ENCODE data around the gene TRIM51.
"Not testable (repeated sequence)": the region's sequence is repeated elsewhere in the genome, so short reads cannot be mapped to it uniquely, and the experiment has no call there.

The TRIM51 gene

GRCh38 chr11:55882997-55883396 lies at the start of gene TRIM51:
Gene TRIM51 (plus strand): TSS chr11:55883297. CDS start chr11:55885429, 2,132 bp downstream.
- TF ChIP-seq EP300 (IDR thresholded peaks at IDR 0.05; ENCODE audit: borderline replicate concordance); TCF12 (IDR thresholded peaks at IDR 0.05; ENCODE audit: low read depth); RAD21 (IDR thresholded peaks at IDR 0.05; ENCODE audit: low read depth): not testable (repeated sequence)

- TF ChIP-seq TEAD4 (IDR thresholded peaks at IDR 0.05), result no peak
- TF ChIP-seq NFIC (IDR thresholded peaks at IDR 0.05), result no peak
- TF ChIP-seq USF1 (IDR thresholded peaks at IDR 0.05), result no peak
- TF ChIP-seq REST (IDR thresholded peaks at IDR 0.05; ENCODE audit: low read depth), result no peak
- no peak for TF ChIP-seq CEBPB (IDR thresholded peaks at IDR 0.05)
- TF ChIP-seq TAF1 (IDR thresholded peaks at IDR 0.05; ENCODE audit: low read depth), result no peak
- TF ChIP-seq RAD21 (IDR thresholded peaks at IDR 0.05; ENCODE audit: low read depth), result no peak
- TF ChIP-seq MAX (IDR thresholded peaks at IDR 0.05), result no peak
- no peak for TF ChIP-seq CREB1 (IDR thresholded peaks at IDR 0.05; ENCODE audit: low read depth)
- TF ChIP-seq TCF12 (IDR thresholded peaks at IDR 0.05; ENCODE audit: low read depth), result no peak
- TF ChIP-seq EGR1 (IDR thresholded peaks at IDR 0.05), result no peak
- no peak for TF ChIP-seq FOXM1 (IDR thresholded peaks at IDR 0.05; ENCODE audit: borderline replicate concordance, low read depth)
These were observed 44.6 kb upstream of the TRIM51 start, which contains the start of gene OR5D16 for GRCh38 chr11:55838452-55838851. Gene OR5D16 (plus strand): TSS chr11:55838752. CDS start chr11:55838752, 0 bp downstream.

GRCh38 chr11:55847453-55847852 lies 35.6 kb upstream of the TRIM51 start:
- TF ChIP-seq CEBPB (IDR thresholded peaks at IDR 0.05) (no peak), NFIC (IDR thresholded peaks at IDR 0.05) (no peak), MAX (IDR thresholded peaks at IDR 0.05) (no peak), TAF1 (IDR thresholded peaks at IDR 0.05; ENCODE audit: low read depth) (no peak), TCF12 (IDR thresholded peaks at IDR 0.05; ENCODE audit: low read depth) (no peak), FOXM1 (IDR thresholded peaks at IDR 0.05; ENCODE audit: borderline replicate concordance, low read depth) (no peak), USF1 (IDR thresholded peaks at IDR 0.05) (no peak), TEAD4 (IDR thresholded peaks at IDR 0.05) (no peak), CREB1 (IDR thresholded peaks at IDR 0.05; ENCODE audit: low read depth) (no peak), EP300 (IDR thresholded peaks at IDR 0.05; ENCODE audit: borderline replicate concordance) (no peak), RAD21 (IDR thresholded peaks at IDR 0.05; ENCODE audit: low read depth) (no peak), EGR1 (IDR thresholded peaks at IDR 0.05) (no peak), YY1 (IDR thresholded peaks at IDR 0.05; ENCODE audit: low read depth) (no peak), REST (IDR thresholded peaks at IDR 0.05; ENCODE audit: low read depth) (no peak), ZBTB7A (IDR thresholded peaks at IDR 0.05; ENCODE audit: low read depth) (no peak)

GRCh38 chr11:55849037-55849436 lies 34.1 kb upstream of the TRIM51 start:
- TF ChIP-seq CREB1 (IDR thresholded peaks at IDR 0.05; ENCODE audit: low read depth) (no peak), ZBTB7A (IDR thresholded peaks at IDR 0.05; ENCODE audit: low read depth) (no peak), NFIC (IDR thresholded peaks at IDR 0.05) (no peak), RAD21 (IDR thresholded peaks at IDR 0.05; ENCODE audit: low read depth) (no peak), TEAD4 (IDR thresholded peaks at IDR 0.05) (no peak), REST (IDR thresholded peaks at IDR 0.05; ENCODE audit: low read depth) (no peak), EGR1 (IDR thresholded peaks at IDR 0.05) (no peak), CEBPB (IDR thresholded peaks at IDR 0.05) (no peak), USF1 (IDR thresholded peaks at IDR 0.05) (no peak), TCF12 (IDR thresholded peaks at IDR 0.05; ENCODE audit: low read depth) (no peak)

Data from Ishikawa (cell line).